ENCODE data around the gene WWOX. TPM values are rescaled to one million over a fixed set of nuclear protein-coding genes. Genes with fewer than 3 reads are reported as not detected.

Gene WWOX
- total and polyA plus RNA-seq, 2 of the 4 experiments (the other 2 are of a cell fraction), result 2.7 to 5.4 TPM

DNA sequence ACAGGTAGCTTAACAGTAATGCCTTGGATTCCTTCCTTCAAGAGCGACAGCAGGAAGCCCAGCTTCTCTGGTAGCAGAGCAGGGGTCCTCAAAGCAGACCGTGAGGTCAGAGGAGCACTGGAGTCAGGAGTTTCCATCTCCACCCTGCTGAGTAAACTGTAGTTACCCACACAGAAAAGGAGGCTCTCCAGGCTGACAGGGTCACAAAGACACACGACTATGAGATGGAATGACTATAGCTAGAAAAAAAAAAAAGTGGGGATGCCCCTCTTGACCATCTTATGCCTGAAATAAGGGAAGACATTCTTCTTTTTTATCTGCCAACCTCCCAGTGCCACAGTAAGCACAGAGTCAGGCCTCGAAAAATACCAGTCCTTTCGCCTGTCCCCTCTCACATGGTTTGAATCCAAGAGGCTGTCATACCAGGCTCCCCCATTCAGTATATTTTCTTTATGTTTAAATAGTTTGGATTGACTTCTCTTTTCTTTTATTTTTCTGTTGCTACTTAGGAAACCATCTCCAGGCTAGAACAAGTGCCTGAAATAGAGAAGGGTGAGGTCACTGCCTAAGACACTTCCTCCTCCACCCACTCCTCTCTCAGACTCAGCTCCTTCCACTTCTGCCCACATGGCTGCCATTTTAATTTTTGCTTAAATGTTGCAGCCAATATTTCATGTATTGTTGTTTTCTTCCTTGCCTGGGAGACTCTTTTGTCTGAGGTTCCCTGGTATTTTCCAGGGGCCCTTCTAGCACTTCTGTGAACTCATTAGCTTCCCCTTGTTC lies 793.7 kb downstream of the WWOX start:
- Histone ChIP-seq H2BK120ac (ENCODE audit: low read depth, low read length) (no peak overlapping the region), H3K56ac (ENCODE audit: extremely low read depth, insufficient read depth, low read length) (no peak overlapping the region), H4K5ac (ENCODE audit: low read depth, low read length) (no peak overlapping the region), H3K4me2 (ENCODE audit: low read depth, low read length) (no peak overlapping the region), H3K36me3 (ENCODE audit: control insufficient read depth, insufficient read depth, low read length) (no peaks in the 10 kb centered on the region), H3K23ac (ENCODE audit: low read depth, low read length) (no peak overlapping the region), H4K20me1 (ENCODE audit: insufficient read depth, low read length) (no peaks in the 10 kb centered on the region), H3K9ac (ENCODE audit: low read depth, low read length) (no peak overlapping the region), H2BK5ac (ENCODE audit: low read depth, low read length, poor library complexity, severe bottlenecking) (no peak overlapping the region), H3K9me3 (ENCODE audit: control insufficient read depth, insufficient read depth, low read length) (peaks cover 18% of the 10 kb centered on the region), H2AFZ (replicated peaks; ENCODE audit: low read length, poor library complexity) (no peak overlapping the region), H3K14ac (replicated peaks; ENCODE audit: low read depth, low read length) (no peak overlapping the region), H3K4me3 (ENCODE audit: insufficient read depth, low read depth, low read length) (no peak overlapping the region), H3K4me1 (ENCODE audit: control insufficient read depth, insufficient read depth, low read length) (no peaks in the 10 kb centered on the region), H3K18ac (ENCODE audit: low read depth, low read length) (no peak overlapping the region), H3K79me1 (ENCODE audit: low read depth in 1 of 2, low read length in 2 of 2) (no peaks in the 10 kb centered on the region), H4K8ac (ENCODE audit: low read depth in 2 of 2, low read length in 2 of 2) (no peak overlapping the region), H4K91ac (ENCODE audit: insufficient read depth, low read depth, low read length) (no peak overlapping the region), H3K4ac (ENCODE audit: low read depth, low read length) (no peak overlapping the region), H3K27ac (ENCODE audit: insufficient read depth, low read length) (no peak overlapping the region), H2BK15ac (ENCODE audit: low read depth, low read length) (no peak overlapping the region), H2BK20ac (ENCODE audit: low read depth, low read length) (no peak overlapping the region), H2AK9ac (replicated peaks; ENCODE audit: low read depth, low read length, poor library complexity) (no peak overlapping the region), H2AK5ac (ENCODE audit: low read depth, low read length) (no peak overlapping the region), H3K9me1 (ENCODE audit: insufficient read depth, low read length) (no peaks in the 10 kb centered on the region), H3K27me3 (ENCODE audit: control insufficient read depth, insufficient read depth, low read length) (no peaks in the 10 kb centered on the region)
- dilution Hi-C loops (cut with HindIII; ENCODE audit: low sequenced_read_pairs, unreplicated experiment), result no loop called here
- DNase-seq, result no peak
- TF ChIP-seq MXI1 (IDR thresholded peaks at IDR 0.05; ENCODE audit: borderline replicate concordance, low read depth, low read length), result no peak
- no peak for TF ChIP-seq NFE2L2 (IDR thresholded peaks at IDR 0.05; ENCODE audit: low read depth, low read length)
- TF ChIP-seq FOS (IDR thresholded peaks at IDR 0.05; ENCODE audit: low read depth, low read length), result no peak
- no peak for TF ChIP-seq BHLHE40 (IDR thresholded peaks at IDR 0.05; ENCODE audit: low read depth, low read length)
- TF ChIP-seq RCOR1 (IDR thresholded peaks at IDR 0.05; ENCODE audit: insufficient replicate concordance, low read length), result no peak
- TF ChIP-seq, protein P1, sequence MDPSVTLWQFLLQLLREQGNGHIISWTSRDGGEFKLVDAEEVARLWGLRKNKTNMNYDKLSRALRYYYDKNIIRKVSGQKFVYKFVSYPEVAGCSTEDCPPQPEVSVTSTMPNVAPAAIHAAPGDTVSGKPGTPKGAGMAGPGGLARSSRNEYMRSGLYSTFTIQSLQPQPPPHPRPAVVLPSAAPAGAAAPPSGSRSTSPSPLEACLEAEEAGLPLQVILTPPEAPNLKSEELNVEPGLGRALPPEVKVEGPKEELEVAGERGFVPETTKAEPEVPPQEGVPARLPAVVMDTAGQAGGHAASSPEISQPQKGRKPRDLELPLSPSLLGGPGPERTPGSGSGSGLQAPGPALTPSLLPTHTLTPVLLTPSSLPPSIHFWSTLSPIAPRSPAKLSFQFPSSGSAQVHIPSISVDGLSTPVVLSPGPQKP (IDR thresholded peaks at IDR 0.05; ENCODE audit: borderline replicate concordance, low read depth, low read length), result no peak
- no peak for TF ChIP-seq POLR2A (IDR thresholded peaks at IDR 0.05; ENCODE audit: low read depth, low read length)
- TF ChIP-seq, protein P2, sequence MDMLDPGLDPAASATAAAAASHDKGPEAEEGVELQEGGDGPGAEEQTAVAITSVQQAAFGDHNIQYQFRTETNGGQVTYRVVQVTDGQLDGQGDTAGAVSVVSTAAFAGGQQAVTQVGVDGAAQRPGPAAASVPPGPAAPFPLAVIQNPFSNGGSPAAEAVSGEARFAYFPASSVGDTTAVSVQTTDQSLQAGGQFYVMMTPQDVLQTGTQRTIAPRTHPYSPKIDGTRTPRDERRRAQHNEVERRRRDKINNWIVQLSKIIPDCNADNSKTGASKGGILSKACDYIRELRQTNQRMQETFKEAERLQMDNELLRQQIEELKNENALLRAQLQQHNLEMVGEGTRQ (IDR thresholded peaks at IDR 0.05; ENCODE audit: low read depth, low read length), result no peak
- TF ChIP-seq, protein P3, sequence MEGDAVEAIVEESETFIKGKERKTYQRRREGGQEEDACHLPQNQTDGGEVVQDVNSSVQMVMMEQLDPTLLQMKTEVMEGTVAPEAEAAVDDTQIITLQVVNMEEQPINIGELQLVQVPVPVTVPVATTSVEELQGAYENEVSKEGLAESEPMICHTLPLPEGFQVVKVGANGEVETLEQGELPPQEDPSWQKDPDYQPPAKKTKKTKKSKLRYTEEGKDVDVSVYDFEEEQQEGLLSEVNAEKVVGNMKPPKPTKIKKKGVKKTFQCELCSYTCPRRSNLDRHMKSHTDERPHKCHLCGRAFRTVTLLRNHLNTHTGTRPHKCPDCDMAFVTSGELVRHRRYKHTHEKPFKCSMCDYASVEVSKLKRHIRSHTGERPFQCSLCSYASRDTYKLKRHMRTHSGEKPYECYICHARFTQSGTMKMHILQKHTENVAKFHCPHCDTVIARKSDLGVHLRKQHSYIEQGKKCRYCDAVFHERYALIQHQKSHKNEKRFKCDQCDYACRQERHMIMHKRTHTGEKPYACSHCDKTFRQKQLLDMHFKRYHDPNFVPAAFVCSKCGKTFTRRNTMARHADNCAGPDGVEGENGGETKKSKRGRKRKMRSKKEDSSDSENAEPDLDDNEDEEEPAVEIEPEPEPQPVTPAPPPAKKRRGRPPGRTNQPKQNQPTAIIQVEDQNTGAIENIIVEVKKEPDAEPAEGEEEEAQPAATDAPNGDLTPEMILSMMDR (conservative IDR thresholded peaks at IDR 0.05; ENCODE audit: low read depth, low read length), result no peak
- no peak for TF ChIP-seq SMC3 (IDR thresholded peaks at IDR 0.05; ENCODE audit: low read depth, low read length)
- TF ChIP-seq CHD1 (IDR thresholded peaks at IDR 0.05; ENCODE audit: low read depth, low read length), result no peak
- TF ChIP-seq MAFK (IDR thresholded peaks at IDR 0.05; ENCODE audit: low read depth, low read length), result no peak
- no peak for TF ChIP-seq RAD21 (IDR thresholded peaks at IDR 0.05; ENCODE audit: low read length)
- no peak for TF ChIP-seq MAZ (IDR thresholded peaks at IDR 0.05; ENCODE audit: borderline replicate concordance, low read depth, low read length)
- TF ChIP-seq CEBPB (IDR thresholded peaks at IDR 0.05; ENCODE audit: low read depth, low read length), result no peak
- TF ChIP-seq RFX5 (IDR thresholded peaks at IDR 0.05; ENCODE audit: low read depth, low read length), result no peak
- 40% methylated on average over 1 of the region's 5 CpGs; no CpG with 5 or more reads in 1 of the 2 experiments for WGBS, 2 experiments (ENCODE audit: extremely low coverage in 2 of 2, insufficient read length in 1 of 2)
- no peak for ATAC-seq (ENCODE audit: low read depth)
- in situ Hi-C loops (cut with MboI; ENCODE audit: low sequenced_read_pairs), result no loop called here
- POLR2A ChIA-PET (ENCODE audit: unreplicated experiment), result no interaction called here
- BruUV-seq (replicated peaks), result no TSS peak
- intact Hi-C loops (cut with micrococcal nuclease), result no loop called here
- CTCF ChIA-PET, result no interaction called here
